ENCODE results near the gene CHD3.

CHD3 gene
- total RNA-seq: 391 to 527 reads per million in 2 donors

- peak; percentile 13 for DNase-seq
Observed at GRCh38 chr17:7888184-7888920, at the start of gene CHD3. Gene CHD3, plus strand, starts transcription at chr17:7888789. Its CDS starts 212 bp downstream, at chr17:7889001.

DNA sequence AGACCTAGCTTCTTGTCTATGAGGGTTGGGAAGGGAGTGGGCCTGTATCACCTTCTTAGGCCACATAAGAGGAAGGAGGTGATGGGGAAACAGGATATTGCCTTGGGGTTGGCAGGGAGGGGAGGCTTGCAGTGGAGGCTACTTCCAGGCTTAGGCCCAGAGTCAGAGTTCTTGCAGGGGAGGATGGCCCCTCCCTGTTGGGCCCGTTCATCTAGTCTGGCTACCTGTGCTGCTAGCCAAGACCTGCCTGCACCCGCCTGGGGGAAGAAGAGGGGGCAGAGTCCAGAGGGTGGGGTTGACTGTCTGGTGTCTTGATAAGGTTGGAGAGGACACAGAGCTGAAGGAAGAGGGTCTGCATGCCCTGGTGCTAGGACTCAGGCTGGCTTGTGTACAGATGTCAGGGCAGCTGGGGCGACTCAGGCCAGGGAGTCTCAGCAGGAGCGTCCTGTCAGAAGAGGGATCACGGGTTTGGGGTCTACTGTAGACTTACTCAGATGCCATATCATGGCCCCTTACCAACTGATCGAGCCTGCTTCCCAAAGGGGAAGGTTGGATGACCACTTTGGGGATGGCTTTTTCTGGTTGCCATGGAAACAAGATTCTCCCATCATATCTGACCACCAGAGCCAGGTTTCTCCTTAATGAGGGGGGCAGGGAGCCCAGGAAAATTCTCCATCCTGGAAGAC, 49.3 kb upstream of the CHD3 start:
- DNase-seq: no peak

GRCh38 chr17:7839876-7840261, 48.7 kb upstream of the CHD3 start:
- no peak for DNase-seq

DNA sequence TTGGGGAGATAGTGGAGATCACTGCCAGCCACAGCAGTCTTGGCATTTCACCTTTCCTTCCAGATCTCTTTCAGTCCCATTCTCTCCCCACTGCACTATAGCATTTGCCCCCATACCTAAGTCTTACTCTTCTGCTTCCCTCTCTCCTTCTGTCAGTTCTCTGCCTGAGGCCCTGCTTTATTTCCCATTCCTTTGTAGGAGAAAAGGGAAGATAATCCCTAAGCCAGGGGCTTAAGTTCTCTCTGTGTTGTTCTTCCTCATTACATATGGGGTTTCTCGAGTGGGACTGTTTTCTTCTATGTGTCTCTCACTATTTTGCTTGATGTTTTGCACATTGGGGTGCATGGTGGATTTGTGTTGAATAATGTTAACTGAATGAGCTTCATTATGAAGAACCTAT, 48.1 kb upstream of the CHD3 start:
- no peak for DNase-seq

DNA sequence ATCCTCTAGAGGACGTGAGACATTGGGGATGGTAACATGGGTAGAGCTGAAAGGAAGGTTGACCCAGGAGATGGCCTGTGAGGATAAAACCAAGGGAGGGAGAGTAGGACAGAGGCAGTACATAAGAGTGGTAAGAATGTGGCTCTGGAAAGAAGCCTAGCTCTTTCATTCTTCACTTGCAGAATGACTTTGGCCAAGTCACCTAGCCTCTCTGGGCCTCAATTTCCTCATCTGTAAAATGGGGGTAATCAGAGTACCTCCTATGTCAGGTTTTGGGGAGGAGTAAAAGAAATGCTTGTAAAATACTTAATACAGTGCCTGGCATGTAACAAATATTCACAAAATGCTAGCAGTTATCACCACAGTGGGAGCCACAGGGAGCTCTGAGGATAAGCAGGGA, 47.7 kb upstream of the CHD3 start:
- no peak for DNase-seq

- DNase-seq: peak; percentile 97
Observed at GRCh38 chr17:7841396-7841914, 47.1 kb upstream of the CHD3 start.

DNA sequence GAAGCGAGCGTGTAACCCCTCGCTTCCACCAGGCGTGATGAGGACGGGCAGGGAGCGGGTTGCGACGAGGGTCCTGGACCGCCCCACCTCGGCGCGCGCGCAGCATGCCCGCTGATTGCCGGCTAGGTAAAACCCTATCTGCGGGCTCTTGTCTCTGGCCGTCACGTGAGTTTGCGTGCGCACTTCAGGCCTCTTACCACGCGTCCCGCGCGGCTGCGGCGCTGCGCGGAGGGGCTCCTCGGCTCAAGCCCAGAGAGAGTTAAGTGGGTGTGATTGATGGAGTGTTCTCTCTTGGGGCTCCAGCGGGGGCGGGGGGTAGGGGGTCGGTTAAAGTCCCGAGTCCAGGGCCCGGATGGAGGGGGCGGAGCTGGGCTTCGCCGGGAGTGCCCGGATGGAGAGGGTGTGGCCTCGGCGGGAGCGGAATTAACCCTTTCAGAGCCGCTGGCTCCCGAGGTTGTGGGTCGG, 46.6 kb upstream of the CHD3 start:
- DNase-seq: peak; percentile 81

DNA sequence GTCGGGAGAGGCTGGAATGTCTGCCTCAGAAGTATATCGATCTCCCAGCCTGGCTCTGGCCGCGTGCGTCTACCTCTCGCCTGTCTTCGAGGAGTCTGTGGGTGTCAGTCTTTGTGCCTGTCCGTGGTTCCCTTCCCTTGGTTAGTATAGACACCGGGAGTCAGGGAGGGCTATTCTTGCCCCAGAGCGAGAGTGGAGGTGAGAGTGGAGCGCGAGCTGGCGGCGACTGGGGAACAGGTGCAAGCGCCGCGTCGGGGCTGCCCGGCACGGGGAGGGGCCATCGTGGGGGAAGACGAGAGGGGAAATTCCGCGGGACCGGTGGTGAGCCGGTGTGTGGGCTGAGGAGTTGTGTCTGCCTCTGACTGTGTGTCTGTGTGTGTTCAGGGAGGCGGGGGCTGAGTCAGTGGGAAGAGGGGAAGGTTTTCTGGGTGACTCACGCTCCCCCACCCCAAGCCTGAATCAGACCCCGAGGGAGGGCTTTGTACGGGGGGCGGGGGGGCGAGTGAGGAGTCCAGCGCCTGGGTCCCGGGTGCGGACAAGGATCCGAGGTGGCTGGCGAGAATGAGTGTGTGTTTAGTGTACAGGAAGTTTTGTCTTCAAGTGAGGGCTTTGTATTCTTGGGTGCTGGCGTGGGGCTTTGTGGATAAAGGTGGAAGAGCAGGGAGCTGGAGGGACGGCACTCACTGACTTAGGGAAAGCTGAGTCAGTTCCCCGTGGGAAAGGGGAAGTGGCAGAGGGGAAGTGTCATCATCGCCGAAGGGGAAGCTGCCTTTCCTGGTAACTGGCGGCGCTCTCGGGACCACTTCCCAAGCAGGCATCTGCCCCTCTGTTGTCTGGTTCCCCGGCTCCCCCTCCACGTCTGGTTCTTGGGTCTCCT, 46.0 kb upstream of the CHD3 start:
- DNase-seq: peak; percentile 97

- DNase-seq: no peak
Observed at GRCh38 chr17:7843257-7843535, 45.4 kb upstream of the CHD3 start.

DNA sequence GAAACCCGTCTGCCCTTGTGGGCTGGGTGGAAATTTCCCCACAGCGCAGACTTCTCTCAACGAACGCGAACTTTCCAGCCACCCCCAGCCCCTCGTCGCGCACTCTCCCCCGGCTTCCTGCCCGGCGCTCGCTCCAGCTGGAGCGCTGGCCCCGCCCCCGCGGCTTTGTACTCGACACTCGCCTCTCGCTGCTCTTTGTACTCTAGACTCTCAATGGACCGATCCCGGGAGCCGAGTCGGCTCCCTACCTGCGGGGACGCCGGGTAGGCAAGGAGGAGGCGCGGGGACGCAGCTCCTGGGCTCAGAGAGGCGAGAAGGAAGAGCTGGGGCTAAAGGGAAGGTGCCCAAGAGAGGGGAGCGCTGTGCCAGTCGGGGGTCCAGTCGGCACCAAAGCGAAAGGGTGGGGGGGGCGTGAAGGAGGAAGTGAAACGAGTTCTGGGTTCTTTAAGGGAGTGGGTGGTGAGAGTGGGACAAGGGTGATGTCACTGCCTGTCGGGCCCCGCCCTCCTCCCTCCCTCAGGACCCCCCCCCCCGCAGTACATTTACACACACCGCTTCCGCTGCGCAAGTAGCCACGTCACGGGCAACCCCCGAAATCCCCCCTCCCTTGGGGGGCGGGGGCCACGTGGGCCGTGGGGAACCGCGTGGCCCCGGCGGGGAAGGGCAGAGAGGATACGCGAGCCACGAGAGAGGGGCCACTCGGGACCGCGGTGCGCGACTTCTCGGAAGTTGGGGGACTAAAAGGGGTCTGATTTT, 44.9 kb upstream of the CHD3 start:
- peak; percentile 90 for DNase-seq

GRCh38 chr17:7844292-7845154, 44.1 kb upstream of the CHD3 start:
- DNase-seq: peak; percentile 69

DNA sequence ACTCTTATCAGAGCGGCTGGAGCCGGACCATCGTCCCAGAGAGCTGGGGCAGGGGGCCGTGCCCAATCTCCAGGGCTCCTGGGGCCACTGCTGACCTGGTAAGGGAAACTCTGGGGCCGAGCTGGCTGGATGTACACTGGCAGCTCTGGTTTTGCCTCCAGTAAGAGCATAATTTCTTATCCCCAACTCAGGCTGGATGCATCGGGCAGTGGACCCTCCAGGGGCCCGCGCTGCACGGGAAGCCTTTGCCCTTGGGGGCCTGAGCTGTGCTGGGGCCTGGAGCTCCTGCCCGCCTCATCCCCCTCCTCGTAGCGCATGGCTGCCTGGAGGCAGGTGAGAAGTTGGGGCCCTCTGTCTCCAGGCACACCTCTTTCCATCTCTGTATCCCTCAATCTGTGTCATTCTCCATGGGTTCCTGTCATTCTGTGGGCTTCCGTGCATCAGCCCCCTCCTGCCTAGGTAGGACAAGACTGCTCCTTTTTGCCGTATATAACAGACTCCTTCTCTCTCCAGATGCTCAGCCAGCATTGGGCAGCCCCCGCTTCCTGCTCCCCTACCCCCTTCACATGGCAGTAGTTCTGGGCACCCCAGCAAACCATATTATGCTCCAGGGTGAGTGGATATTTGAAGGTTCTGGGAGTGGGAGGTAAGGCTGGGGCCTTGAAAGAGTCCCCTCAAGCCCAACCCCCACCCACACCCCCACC, 43.1 kb upstream of the CHD3 start:
- DNase-seq: no peak

DNA sequence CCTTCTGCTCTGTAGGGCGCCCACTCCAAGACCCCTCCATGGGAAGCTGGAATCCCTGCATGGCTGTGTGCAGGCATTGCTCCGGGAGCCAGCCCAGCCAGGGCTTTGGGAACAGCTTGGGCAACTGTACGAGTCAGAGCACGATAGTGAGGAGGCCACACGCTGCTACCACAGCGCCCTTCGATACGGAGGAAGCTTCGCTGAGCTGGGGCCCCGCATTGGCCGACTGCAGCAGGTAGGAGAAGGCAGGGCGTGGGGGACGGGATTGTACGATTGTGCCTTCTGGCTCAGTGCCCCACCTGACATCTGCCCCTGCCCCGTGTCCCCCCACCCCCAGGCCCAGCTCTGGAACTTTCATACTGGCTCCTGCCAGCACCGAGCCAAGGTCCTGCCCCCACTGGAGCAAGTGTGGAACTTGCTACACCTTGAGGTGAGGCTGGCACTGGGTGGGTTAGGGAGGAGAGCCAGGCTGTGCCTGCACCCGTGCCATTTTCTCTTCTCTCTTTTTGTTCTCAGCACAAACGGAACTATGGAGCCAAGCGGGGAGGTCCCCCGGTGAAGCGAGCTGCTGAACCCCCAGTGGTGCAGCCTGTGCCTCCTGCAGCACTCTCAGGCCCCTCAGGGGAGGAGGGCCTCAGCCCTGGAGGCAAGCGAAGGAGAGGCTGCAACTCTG, 42.4 kb upstream of the CHD3 start:
- no peak for DNase-seq

- DNase-seq: no peak
Observed at GRCh38 chr17:7846765-7847661, 41.6 kb upstream of the CHD3 start.

DNA sequence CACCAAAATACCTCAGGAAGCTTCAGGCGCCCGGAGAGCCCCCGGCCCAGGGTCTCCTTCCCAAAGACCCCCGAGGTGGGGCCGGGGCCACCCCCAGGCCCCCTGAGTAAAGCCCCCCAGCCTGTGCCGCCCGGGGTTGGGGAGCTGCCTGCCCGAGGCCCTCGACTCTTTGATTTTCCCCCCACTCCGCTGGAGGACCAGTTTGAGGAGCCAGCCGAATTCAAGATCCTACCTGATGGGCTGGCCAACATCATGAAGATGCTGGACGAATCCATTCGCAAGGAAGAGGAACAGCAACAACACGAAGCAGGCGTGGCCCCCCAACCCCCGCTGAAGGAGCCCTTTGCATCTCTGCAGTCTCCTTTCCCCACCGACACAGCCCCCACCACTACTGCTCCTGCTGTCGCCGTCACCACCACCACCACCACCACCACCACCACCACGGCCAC, 40.4 kb upstream of the CHD3 start:
- DNase-seq: no peak

- DNase-seq: no peak
Observed at GRCh38 chr17:7848739-7849129, 39.9 kb upstream of the CHD3 start.

DNA sequence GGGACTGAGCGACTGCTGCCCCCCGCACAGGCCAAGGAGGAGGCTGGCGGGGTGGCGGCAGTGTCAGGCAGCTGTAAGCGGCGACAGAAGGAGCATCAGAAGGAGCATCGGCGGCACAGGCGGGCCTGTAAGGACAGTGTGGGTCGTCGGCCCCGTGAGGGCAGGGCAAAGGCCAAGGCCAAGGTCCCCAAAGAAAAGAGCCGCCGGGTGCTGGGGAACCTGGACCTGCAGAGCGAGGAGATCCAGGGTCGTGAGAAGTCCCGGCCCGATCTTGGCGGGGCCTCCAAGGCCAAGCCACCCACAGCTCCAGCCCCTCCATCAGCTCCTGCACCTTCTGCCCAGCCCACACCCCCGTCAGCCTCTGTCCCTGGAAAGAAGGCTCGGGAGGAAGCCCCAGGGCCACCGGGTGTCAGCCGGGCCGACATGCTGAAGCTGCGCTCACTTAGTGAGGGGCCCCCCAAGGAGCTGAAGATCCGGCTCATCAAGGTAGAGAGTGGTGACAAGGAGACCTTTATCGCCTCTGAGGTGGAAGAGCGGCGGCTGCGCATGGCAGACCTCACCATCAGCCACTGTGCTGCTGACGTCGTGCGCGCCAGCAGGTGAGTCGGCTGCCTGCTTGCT, 39.3 kb upstream of the CHD3 start:
- DNase-seq: no peak

DNA sequence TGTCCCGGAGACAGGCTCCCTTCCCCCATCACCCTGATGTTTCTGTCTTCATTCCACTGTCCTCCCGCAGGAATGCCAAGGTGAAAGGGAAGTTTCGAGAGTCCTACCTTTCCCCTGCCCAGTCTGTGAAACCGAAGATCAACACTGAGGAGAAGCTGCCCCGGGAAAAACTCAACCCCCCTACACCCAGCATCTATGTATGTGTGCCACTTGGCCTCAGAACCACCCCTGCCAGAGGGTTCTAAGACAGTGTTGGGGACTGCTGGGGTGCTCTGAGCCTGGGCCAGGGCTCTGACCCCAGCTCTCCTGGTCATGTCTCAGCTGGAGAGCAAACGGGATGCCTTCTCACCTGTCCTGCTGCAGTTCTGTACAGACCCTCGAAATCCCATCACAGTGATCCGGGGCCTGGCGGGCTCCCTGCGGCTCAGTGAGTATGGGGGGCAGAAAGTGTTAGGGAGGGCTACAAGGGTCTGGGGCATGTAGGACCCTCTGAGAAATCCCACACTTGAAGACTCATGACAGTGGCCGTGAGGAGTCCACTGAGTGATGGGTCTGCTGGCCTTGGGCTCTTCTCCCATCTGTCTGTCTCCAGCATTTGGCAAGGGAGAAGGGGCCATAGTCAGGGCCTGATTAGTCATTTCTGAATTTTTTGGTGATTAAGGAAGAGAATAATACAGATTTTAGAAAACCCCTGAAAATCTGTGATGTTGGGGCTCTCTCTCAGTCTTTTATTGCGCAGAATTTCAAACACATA, 38.7 kb upstream of the CHD3 start:
- no peak for DNase-seq
